ENCODE measurements around the gene PRM3.

Gene PRM3

DNA sequence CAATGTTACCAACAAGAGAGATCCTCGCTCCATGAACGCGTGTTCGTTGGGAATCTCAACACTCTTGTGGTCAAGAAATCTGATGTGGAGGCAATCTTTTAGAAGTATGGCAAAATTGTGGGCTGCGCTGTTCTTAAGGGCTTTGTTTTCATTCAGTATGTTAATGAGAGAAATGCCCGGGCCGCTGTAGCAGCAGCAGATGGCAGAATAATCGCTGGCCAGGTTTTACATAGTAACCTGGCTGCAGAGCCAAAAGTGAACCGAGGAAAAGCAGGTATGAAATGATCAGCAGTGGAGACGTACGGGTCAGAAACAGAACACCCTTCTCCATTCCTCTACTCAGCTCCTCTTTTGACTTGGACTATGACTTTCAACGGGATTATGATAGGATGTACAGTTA is 30.8 kb downstream of the PRM3 start:
- no peak for DNase-seq (ENCODE audit: low spot score)

DNA sequence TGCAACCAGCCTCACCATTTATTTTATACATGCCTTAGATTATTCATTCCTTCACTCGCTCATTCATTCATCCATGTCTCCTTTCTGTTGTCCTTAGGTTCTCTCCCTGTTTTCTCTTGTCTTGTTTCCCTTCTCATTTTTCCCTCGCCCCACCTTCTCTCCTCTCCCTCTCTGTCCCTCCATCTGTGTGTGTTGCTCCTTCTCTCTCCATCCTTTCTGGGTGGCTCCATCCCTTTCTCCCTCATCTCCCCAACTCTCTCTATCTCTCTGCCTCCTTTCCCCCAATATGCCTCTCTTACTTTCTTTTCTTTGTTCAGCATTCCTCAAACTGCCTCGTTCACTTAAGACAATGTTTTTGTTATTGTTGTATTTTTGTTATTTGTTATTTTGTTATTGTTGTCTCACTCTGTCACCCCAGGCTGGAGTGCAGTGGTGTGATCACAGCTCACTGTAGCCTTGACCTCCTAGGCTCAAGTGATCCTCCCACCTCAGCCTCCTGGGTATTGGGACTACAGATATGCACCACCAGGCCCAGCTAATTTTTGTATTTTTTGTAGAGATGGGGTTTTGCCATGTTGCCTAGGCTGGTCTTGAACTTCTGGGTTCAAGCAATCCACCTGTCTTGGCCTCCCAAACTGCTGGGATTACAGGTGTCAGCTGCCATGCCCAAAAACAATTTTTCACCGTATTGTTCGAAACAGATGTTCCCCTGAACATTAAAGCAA is 31.8 kb downstream of the PRM3 start:
- no peak for DNase-seq (ENCODE audit: low spot score)

DNA sequence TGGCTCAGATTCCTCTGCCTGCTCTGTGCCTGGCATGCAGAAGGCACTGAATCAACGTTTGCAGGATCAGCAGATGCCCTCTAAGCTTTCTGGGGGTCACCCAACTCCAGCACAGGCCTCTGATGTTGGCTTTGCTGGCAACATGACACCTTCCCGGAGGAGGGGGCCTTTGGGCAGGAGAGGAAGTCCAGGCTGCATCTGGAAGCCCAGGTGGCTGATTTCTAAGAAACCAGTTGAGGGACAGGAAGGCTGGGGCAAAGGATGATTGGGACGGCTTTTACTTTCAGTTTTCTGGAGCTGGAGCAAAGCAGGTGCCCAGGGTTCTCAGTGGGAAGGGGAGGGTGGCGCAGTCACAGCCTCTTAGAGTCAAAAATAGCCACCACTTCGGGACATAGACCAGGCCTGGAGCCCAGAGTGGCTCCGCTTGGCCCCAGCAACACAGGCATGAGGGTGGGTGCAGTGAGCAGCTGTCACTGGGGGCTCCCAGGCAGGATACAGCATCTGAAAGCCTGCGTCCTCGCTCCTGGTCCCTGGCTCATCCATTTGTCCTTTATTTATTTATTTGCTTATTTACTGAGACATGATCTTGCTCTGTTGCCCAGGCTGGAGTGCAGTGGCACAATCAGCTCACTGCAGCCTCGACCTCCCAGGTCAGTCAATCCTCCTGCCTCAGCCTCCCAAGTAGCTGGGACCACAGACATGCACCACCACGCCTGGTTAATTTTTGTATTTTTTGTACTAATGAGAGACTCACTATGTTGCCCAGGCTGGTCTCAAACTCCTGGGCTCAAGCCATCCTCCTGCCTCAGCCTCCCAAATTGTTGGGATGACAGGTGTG is 32.6 kb downstream of the PRM3 start:
- DNase-seq (ENCODE audit: low spot score): no peak

DNA sequence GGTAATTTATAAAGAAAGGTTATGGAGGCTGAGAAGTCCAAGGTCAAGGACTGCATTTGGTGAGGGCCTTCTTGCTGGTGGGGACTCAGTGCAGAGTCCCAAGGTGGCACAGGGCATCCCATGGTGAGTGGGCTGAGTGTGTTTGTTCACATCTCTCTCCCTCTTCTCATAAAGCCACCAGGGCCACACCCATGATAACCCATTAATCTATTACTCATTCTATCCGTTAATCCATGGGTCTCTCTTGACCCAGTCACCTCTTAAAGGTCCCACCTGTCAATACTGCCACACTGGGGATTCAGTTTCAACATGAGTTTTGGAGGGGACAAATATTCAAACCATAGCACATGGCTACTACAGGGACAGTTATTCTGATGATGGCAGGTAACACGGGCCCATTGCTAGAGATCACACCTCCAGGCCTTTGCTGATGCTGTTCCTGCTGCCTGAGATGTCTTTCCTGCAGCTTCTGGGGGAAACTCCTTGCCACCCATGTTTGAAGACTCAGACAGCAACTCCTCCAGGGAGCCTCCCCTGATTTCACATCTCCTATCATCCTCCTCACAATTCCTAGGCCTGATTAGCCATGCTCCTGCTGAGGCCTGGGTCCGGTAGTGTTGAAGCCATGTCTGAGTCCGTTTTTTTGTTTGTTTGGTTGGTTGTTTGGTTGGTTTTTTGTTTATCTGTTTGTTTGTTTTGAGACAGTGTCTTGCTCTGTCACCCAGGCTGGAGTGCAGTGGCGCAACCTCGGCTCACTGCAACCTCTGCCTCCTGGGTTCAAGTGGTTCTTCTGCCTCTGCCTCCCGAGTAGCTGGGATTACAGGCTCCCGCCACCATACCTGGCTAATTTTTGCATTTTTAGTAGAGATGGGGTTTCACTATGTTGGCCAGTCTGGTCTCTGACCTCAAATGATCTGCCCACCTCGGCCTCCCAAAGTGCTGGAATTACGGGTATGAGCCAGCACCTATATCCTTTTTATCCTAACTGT is 33.5 kb downstream of the PRM3 start:
- no peak for DNase-seq (ENCODE audit: low spot score)

DNA sequence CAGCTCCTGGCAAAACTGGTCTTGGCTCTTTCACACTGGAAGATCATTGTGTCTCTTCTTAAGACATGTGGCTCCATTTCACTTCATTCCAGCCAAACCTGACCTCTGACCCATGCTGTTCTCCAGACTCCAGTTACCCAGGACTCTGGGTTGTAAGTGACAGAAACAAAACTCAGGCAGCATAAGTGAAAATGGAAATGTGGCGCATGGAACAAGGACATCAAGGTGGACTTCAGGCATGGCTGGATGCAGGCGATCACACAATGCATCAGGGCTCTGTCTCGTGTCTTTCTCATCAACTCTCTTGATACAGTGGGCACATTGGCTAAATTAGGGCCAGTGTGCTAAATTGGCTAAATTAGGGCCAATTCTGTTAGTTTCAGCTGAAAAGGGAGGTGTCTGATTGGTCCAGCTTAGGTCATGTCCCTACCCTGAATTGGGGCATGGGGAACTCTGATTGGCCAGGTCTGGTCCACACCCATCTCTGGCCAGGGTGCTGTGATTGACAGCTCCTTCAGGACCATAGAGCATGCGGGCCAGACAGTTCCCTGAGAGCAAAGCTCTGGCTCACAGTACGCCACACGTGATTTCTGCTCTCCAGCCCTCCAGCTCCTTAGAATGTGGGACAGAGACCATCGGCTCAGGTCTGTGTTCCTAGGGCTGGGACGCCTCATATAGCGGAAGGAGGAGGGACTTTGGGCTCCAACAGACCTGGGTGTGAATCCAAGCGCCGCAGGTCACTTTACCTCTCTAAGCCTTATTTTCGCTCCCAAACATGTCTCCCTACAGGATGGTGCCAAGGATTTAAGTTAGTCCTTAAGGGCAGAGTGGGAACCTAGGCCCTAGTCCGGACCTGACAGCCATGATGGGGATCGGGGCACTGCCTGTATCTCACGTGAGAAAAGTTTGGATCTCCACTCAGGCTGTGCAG is 34.9 kb downstream of the PRM3 start:
- DNase-seq (ENCODE audit: low spot score): no peak

DNA sequence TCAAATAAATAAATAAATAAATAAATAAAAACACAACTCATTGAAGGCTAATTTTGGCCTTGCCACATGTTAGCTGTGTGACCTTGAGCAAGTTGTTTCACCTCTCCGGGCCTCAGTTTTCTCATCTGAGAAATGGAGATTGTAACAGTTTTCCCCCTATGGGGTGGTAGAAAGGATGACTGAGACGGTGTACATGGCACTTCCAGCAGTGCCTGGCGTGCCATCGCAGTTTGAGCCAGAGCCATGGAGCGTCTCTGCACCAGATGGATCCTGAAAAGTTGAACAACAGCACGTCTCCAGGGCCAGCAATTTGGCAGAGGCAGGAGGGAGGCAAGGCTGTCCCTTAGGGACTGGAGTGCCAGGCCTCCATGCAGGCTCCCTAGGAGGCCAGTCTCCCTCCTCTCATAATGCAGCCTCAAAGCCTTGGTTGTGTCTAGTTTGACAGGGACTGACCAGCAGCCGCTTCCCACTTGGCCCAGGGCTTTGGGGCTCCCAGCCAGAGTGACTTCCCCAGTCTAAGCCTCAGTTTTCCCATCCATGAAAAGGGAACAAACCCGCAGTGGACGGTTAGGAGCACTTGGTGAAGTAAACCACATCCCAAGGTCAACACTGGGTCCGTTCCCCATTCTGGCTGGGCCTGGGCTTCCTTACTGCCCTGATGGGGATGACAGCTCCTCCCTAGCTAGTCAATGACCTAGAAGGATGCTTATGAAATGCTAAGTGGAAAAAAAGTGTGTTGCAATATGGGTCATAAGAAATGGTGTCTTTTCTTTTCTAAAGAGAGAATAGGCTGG is 36.8 kb downstream of the PRM3 start:
- DNase-seq (ENCODE audit: low spot score): no peak

DNA sequence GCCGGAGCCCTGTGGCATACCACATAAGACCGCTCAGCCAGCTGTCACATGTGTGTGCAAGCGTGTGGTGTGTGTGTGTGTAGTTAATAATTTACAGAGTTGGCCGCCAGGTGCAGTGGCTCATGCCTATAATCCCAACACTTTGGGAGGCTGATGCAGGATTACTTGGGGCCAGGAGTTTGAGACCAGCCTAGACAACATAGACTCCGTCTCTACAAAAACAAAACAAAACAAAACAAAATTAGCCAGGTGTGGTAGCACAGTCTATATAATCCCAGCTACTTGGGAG is 37.8 kb downstream of the PRM3 start:
- DNase-seq (ENCODE audit: low spot score): no peak

DNA sequence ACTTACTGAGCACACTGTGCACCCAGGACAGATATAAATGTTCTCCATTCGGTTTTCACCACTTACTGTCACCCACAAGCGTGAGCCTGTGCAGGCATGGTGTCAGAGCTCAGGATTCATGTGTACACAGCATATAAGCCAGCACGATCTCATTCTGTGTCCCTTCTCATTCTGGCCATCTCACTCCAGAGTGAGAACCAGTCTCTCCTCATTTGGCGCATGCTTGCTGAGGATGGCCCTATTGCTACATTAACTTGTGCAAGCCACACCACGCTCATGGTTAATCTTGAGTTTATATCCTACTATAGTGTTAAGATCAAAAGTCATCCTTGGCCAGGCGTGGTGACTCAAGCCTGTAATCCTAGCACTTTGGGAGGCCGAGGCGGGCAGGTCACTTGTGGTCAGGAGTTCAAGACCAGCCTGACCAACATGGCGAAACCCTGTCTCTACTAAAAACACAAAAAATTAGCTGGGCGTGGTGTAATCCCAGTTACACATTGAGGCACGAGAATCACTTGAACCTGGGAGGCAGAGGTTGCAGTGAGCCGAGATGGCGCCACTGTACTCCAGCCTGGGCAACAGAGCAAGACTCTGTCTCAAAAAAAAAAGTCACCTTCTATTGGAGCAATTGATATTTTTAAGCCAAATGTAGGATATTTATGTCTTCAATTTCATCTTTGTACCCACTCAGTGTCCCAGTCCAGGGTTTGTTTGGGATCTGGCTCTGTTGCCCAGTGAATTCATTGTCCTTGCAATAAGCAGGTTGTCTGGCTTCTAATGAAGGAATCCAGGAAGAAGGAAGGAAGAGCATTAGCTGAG is 38.3 kb downstream of the PRM3 start:
- no peak for DNase-seq (ENCODE audit: low spot score)

DNA sequence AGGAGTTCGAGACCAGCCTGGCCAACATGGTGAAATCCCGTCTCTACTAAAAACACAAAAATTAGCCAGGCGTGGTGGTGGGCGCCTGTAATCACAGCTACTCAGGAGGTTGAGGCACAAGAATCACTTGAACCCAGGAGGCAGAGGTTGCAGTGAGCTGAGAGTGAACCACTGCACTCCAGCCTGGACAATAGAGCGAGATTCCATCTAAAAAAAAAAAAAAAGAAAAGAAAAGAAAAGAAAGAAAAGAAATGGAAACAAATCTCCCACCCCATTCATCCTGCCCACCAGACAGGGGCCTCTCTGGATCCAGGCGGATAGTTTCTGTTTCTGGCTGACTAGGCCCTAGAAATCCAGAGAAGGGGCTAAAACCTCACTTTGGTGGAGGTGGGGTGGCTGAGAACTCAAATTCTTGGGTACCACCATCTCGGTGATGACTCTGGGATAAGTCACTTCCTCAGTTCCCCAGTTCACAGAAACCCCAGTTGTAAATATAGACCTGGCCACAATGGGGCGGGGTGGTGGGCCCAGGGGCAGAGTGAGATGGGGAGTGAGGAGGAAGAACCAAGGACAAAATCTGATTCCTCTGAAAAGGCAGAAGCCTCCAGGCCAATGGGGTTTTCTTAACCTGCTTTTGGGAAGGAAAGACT is 39.6 kb downstream of the PRM3 start:
- no peak for DNase-seq (ENCODE audit: low spot score)

DNA sequence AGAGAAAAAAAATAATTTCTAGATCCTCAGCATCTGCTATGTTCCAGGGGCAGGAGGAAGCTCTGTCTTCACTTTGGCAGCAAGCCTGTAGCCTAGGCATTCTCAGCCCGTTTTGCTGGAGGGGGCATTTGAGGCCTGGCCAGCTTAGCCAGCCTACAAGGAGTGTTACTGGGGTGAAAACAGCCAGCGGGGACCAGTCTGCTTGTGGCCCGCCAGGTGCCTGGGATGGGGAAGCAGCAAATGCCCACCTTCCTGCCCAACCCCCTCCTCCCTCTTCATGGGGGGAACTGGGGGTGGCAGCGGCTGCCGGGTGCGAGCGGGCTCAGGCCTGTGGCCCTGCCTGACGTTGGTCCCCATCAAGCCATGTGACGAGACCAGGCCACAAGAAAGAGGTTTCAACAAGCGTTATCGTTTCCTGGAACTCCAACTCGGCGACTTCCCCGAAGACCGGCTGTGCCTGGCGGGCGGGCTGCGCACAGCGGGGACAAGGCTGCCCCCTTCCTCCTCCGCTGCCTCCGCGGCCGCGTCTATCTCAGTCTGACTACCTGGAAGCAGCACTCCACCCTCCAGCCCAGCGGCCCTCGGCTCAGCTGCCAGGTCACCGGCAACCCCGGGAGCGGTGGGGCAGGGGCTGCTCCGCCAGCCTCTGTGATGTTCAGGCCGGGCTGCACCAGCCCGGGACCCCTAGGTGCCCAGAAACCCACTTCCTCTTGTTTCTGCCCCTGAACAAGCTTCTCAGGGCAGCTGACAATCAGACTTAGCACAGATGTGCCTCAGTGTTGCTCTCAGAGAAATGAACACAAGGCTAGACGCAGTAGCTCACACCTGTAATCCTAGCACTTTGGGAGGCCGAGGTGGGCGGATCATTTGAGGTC is 40.3 kb downstream of the PRM3 start:
- DNase-seq (ENCODE audit: low spot score): peak; percentile 76

DNA sequence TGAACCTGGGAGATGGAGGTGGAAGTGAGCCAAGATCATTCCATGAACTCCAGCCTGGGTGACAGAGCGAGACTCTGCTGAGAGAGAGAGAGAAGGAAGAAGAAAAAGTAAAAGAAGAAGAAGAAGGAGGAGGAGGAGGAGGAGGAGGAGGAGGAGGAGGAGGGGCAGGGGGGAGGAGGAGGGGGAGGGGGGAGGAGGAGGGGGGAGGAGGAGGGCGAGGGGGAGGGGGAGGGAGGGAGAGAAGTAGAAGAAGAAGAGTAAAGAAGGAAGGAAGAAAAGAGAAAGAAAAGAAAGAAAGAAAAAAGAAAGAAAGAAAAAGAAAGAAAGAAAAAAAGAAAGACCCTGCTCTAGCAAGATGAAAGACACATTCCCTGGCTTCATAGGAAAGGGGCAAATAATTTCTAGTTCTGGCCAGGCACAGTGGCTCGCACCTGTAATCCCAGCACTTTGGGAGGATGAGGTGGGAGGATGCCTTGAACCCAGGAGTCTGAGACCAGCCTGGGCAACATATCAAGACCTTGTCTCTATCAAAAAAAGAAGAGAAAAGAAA is 41.1 kb downstream of the PRM3 start:
- DNase-seq (ENCODE audit: low spot score): no peak

DNA sequence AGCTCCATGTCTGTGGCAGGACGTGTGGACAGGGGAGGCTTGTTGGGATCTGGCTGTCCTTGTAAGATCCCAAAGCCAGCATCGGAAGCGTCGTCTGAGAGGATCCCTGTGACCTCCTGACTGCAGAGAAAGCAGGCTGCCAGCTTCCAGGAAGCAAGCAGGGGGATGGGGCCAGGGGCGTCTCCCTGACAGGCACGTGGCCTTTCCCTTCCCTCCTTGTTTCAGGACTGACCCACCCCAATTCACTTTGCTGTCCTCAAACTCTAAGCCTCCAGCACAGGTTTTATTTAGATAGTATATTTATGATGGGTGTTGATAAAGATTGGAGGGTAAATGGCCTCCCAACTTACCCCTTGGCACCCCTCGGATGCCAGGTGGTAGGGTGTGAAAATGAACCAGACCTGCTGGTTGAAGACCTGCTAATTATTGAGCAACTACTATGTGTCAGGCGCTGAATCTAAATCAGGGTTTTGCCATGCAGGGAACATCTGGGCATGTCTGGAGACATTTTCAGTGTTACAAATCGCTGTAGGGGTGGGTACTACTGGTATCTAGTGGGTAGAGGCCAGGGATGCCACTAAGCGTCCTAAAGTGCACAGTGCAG is 42.0 kb downstream of the PRM3 start:
- DNase-seq (ENCODE audit: low spot score): no peak

DNA sequence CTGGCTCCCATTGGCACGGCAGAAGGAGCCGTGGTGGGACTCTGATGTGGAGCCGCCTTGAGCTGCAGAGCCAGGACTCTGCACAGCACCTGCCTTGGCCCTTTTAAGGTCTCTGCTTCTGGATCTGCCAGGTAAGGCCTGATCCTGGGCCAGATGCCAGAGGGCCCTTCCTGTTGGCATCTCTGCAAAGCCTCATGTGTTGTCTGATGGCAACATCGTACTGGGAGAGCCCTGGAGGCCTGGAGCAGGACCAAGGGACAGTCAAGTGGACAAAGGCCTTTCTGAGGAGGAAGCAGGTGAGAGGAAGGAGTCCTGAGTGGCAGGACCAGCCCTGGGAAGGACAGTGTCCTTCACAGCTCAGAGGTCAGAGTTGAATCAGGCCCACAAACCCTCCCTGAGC is 43.5 kb downstream of the PRM3 start:
- no peak for DNase-seq (ENCODE audit: low spot score)

DNA sequence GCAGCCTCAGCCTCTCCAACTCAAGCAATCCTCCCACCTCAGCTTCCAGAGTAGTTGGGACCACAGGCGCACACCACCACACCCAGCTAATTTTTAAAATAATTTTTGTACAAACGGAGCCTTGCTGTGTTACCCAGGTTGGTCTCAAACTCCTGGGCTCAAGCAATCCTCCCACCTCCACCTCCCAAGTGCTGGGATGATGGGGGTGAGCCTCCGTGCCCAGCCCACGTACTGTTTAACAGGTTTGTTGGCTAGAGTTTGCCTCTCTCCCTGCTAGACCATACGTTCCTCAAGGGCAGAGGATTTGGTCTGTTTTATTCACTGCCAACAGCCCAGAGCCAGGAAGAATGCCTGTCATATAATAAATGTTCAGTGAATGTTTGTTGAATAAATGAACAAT is 44.0 kb downstream of the PRM3 start:
- no peak for DNase-seq (ENCODE audit: low spot score)

DNA sequence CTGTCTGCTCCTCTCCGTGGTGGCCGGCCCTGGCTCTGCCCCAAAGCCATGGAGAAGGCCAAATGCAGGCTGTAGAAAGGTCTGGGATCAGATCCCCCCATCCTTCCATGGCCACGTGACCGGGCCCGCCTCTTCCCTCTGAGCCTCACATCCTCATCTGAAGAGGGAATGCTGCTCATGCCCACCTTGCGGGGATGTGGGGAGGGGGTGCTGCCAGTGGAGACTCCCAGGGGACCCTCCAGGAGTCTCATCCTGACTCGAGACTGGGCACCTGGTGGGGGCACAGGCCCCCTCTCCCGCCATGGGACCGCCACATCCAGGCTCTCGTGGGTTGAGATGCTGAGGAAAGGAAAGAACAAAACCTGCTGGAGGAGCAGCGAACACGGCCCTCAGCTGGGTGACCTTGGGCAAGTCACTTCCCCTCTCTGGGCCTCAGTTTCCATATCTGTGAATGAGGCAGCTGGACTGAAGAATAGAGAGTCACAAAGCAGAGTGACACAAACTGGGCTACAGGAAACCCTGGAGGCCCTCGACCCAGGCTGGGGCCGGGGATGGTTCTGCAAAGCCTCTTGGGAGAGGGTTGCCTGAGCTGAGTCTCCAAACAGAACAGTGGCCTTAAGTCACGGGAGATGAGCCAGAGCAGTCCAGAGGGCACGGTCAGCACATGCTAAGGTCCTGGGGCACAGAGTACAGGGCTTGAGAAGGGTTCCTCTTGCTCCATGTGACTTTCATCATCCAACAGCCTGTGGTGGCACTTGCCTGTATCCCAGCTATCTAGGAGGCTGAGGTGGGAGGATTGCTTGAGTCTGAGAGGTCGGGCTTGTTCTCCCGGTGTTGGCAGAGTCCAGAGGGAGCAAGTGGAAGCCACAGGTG is 47.5 kb downstream of the PRM3 start:
- no peak for DNase-seq (ENCODE audit: low spot score)

DNA sequence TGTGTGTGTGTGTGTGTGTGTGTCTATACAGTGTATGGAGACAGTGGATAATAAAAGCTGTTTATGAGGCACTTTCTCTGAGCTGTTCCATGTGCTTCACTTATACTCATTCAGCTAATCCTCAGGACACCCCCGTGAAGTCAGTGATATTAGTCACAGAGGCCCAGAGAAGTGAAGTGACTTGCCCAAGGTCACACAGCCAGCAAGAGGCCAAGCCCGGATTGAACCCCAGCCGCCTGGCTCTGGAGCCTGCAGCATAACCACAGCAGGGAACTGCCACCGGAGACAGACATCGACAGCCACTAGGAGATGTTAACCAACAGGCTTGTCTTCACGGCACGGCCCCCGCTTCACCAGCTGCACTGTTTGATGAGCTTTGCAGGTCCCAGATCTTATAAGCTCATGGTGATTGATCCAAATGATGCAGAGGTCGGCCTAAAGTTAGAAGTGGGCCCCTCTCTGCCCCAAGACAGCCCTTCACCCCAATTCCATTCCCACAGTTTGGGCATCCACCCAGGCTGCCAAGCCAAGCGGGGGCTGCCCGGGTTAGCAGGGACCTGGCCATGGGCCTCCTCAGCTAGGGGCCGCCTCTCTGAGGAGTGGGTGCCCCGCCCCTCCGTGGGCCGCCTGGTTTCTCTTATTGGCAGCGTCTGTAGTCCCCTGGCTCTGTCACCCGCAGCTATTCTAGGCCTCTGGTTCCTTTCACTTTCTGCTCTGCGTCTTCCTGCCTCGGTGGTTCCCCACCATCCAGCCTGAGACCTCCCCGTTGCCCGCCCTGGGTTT is 48.3 kb downstream of the PRM3 start:
- no peak for DNase-seq (ENCODE audit: low spot score)

Data from hematopoietic multipotent progenitor cell treated with erythropoietin and hydrocortisone succinate and interleukin-3 and kit ligand, for 15 days (in vitro differentiated cells).